Panc1 (cell line): Measurements from ENCODE around the gene TMOD3.

Experiments
- POLR2AphosphoS5 ChIP-seq: IDR thresholded peaks from 2 replicates; pipeline ENCODE4 v1.6.1; 2012; ENCODE audit warnings: mild to moderate bottlenecking, low read depth, low read length, moderate library complexity
- TF ChIP-seq, protein P1 (sequence below): fragments of 450-650 bp; IDR thresholded peaks from 2 replicates; pipeline ENCODE4 v1.5.1; 2017; ENCODE audit warnings: mild to moderate bottlenecking

DNA sequence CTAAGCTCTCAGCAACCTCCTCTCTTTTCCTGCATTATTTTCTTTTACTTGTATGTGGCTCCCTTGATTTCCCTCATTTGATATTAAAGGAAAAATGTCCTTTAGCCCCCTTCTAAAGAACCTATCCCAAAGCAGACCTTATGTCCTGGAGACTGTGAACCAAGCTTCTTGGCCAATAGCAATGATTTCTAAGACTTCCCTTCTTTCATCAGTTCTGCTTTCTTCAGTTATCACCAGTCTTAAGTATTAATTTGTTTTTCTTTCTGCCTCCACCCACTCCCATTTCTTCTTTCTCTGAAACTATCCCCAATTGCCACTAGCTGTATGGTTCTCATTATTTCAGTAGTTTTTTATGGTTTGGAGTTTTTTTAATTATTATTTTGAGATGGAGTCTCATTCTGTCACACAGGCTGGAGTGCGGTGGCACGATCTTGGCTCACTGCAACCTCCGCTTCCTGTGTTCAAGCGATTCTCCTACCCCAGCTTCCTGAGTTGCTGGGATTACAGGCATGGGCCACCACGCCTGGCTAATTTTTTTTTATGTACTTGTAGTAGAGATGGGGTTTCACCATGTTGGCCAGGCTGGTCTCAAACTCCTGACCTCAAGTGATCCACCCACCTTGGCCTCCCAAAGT lies 12.1 kb downstream of the TMOD3 start:
- TF ChIP-seq, protein P1, sequence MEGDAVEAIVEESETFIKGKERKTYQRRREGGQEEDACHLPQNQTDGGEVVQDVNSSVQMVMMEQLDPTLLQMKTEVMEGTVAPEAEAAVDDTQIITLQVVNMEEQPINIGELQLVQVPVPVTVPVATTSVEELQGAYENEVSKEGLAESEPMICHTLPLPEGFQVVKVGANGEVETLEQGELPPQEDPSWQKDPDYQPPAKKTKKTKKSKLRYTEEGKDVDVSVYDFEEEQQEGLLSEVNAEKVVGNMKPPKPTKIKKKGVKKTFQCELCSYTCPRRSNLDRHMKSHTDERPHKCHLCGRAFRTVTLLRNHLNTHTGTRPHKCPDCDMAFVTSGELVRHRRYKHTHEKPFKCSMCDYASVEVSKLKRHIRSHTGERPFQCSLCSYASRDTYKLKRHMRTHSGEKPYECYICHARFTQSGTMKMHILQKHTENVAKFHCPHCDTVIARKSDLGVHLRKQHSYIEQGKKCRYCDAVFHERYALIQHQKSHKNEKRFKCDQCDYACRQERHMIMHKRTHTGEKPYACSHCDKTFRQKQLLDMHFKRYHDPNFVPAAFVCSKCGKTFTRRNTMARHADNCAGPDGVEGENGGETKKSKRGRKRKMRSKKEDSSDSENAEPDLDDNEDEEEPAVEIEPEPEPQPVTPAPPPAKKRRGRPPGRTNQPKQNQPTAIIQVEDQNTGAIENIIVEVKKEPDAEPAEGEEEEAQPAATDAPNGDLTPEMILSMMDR: no peak
- TF ChIP-seq POLR2AphosphoS5: no peak
